GM19452 (cell line): Measurements from ENCODE around the gene LRRC71.

ENCODE experiments used
- ATAC-seq: cut with Tn5 transposase; IDR thresholded peaks from one replicate; pipeline ENCODE4 v1.9.1; 2021; ENCODE audit not compliant: unreplicated experiment

Gene LRRC71

GRCh38 chr1:156920233-156921052 is at the start of gene LRRC71:
LRRC71 (plus strand) TSS chr1:156920632; CDS start chr1:156920804, 172 bp downstream.
- no peak for ATAC-seq

- ATAC-seq = no peak
These were observed 46.8 kb upstream of the LRRC71 start for GRCh38 chr1:156873659-156874058.

- no peak for ATAC-seq
These were observed 46.3 kb upstream of the LRRC71 start for GRCh38 chr1:156874142-156874541.

- ATAC-seq = no peak
These were observed 45.7 kb upstream of the LRRC71 start for GRCh38 chr1:156874572-156875340.

DNA sequence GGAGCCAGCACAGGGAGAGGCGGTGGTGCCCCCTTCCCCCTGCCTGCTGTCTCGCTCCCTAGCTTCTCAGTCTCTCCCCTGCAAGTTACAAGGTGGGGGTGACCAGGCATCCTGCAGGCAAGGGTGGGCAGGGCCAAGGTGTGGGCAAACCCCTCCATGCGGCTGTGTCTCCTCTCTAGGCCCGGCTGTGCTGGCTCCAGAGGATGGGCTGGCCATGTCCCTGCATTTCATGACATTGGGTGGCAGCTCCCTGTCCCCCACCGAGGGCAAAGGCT is 45.2 kb upstream of the LRRC71 start:
- ATAC-seq = no peak

DNA sequence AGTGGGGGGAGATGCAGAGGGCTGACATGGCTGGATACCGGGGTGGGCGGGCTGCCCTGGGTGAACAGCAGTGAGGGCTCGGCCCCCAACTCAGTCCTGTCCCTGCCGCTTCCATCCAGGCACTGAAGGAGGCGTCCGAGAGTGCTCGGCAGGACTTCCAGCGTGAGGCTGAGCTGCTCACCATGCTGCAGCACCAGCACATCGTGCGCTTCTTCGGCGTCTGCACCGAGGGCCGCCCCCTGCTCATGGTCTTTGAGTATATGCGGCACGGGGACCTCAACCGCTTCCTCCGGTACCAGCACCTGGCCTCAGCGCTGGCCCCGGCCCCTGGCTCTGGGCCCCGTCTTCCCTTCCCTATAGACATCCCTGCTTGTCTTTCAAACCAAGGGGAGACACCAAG is 44.2 kb upstream of the LRRC71 start:
- no peak for ATAC-seq

- no peak for ATAC-seq
These were observed 42.8 kb upstream of the LRRC71 start for GRCh38 chr1:156877433-156878170.

GRCh38 chr1:156879876-156880275 is 40.6 kb upstream of the LRRC71 start:
- ATAC-seq = no peak

- ATAC-seq = no peak
These were observed 40.0 kb upstream of the LRRC71 start for GRCh38 chr1:156880473-156880872.

DNA sequence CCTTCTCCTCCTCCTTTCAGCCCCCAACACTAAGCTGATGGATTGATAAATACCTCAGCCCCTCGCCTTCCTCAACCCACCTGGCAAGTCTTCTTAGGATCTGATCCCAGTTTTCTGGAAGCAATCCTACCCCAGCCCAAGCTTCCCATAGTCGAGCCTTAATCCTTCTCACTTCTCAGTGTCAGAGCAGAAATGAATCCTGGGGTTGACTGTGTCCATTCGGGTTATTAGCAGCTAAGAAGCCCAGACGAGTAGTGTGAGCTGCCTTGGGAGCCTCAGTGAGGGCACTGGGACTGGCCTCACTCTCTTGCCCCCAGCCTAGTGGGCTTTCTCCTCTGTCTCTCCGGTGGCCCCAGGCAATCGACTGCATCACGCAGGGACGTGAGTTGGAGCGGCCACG is 39.3 kb upstream of the LRRC71 start:
- ATAC-seq = no peak

DNA sequence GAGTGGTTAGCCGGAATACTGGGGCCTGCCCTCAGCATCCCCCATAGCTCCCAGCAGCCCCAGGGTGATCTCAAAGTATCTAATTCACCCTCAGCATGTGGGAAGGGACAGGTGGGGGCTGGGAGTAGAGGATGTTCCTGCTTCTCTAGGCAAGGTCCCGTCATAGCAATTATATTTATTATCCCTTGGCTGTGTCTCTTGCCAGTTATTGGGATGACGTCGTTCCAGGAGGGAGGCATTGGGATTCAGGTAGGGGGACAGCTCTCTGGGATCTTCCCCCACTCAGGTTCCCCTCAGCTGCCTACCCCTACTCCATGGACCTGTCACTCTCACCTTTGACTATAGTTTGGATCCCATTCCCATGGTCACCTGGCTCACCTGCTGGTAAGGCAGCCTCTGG is 38.8 kb upstream of the LRRC71 start:
- ATAC-seq = no peak

- no peak for ATAC-seq
These were observed 37.9 kb upstream of the LRRC71 start for GRCh38 chr1:156882543-156882942.

GRCh38 chr1:156883919-156884318 is 36.5 kb upstream of the LRRC71 start:
- ATAC-seq = no peak

- no peak for ATAC-seq
These were observed 35.8 kb upstream of the LRRC71 start for GRCh38 chr1:156884560-156885184.

GRCh38 chr1:156885314-156885713 is 35.1 kb upstream of the LRRC71 start:
- no peak for ATAC-seq

DNA sequence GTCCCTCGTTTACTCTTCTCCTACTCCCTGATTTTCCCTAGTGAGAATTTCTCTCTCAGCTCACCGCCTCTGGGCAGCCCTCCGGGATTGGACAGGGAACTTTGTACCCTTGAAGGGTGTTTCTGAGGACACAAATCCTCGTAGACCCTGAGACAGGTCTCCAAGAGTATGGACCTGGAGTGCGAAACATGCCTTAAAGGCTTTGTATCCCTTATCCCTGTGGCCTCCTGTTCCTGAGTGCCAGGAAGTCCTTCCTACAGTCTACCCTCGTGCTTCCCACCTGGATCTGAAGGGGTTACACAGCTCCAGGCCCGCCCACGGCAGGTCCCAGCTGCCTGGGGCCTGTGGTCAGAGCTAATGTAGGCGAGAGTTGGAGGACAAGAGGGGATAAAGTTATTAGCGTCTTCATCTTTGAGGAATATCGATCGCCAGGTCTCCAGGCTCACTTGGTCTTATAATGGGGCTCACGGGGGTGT is 34.5 kb upstream of the LRRC71 start:
- no peak for ATAC-seq

- no peak for ATAC-seq
These were observed 33.7 kb upstream of the LRRC71 start for GRCh38 chr1:156886583-156887281.

DNA sequence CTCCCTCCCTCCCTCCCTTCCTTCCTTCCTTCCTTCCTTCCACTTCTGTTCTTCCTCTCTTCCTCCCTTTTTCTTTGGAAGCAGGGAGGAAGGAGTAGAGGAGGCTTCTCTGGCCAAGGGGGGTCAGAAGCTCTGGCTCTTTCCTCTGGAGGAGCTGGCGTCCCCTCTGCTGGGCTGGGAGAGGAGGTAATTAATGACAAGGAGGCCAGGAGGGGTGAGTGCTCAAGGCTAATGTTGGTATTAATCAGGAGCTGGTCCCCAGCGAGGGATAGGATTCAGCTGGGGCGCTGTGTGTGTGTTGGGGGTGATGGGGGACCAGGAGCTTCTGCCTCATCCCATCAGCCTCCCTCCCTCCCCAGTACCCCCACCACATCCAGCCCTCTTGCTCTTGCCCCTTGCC is 33.1 kb upstream of the LRRC71 start:
- ATAC-seq = no peak

DNA sequence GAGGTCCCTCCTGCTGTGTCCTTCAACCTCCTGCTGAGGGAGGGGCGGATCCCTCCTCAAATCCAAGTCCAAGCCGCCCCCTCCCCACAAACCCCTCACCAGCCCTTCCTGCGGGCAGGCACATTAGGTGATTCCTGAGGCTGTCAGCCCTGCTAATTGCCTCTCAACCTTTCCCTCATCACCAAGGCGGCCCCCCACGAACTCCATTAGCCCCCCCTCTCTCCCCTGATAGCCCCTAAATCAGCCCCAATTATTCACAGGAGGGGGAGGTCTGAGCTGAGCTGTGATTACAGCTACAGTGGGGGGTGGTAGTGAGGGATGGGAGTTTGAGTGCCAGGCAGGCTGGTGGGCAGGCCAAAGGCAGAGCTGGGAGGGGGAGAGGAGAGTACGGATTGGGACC is 32.7 kb upstream of the LRRC71 start:
- no peak for ATAC-seq

- no peak for ATAC-seq
These were observed 30.4 kb upstream of the LRRC71 start for GRCh38 chr1:156889802-156890580.
